Lung (tissue), 12 donors: ENCODE results near the gene CMTR1. TPM values are rescaled to one million over a fixed set of nuclear protein-coding genes. Genes with fewer than 3 reads are reported as not detected.

Experiments
- ATAC-seq: fragments of 200-7000 bp; cut with Tn5 transposase; one replicate; pipeline ENCODE4 v1.9.1; 2020; ENCODE audit warnings: moderate number of reproducible peaks; ENCODE audit not compliant: insufficient read depth, low FRiP score
- DNase-seq, 3 donors: peaks; one replicate each; pipeline ENCODE4 v3.0.0-alpha.2; 2013 to 2017
- H3K27ac ChIP-seq, 2 donors: one replicate each; pipeline ENCODE4 v1.5.1; 2013; ENCODE audit warnings: mild to moderate bottlenecking in 2 of 2, moderate library complexity in 2 of 2, control low read depth in 1 of 2, inconsistent platforms in 1 of 2, low read depth in 1 of 2, low read length in 1 of 2
- H3K27me3 ChIP-seq, 3 donors: one replicate each; pipeline ENCODE4 v1.5.1; 2013; ENCODE audit warnings: low read length in 2 of 3; ENCODE audit not compliant: control insufficient read depth in 3 of 3, insufficient read depth in 3 of 3
- H3K36me3 ChIP-seq, 4 donors: one replicate each; pipeline ENCODE4 v1.5.1; 2013; ENCODE audit warnings: low read length in 4 of 4, mild to moderate bottlenecking in 1 of 4, moderate library complexity in 1 of 4; ENCODE audit not compliant: control insufficient read depth in 4 of 4, insufficient read depth in 4 of 4
- H3K4me1 ChIP-seq, 5 donors: one replicate each; pipeline ENCODE4 v1.5.1; 2013; ENCODE audit warnings: low read length in 5 of 5, mild to moderate bottlenecking in 2 of 5, moderate library complexity in 1 of 5; ENCODE audit not compliant: control insufficient read depth in 5 of 5, insufficient read depth in 5 of 5
- H3K4me3 ChIP-seq: one replicate; pipeline ENCODE4 v1.5.1; 2013; ENCODE audit warnings: mild to moderate bottlenecking, control low read depth, moderate library complexity
- H3K9ac ChIP-seq, 2 donors: one replicate each; pipeline ENCODE4 v1.5.1; 2013; ENCODE audit warnings: low read length in 2 of 2, control low read depth in 1 of 2; ENCODE audit not compliant: insufficient read depth in 1 of 2
- H3K9me3 ChIP-seq, 4 donors: one replicate each; pipeline ENCODE4 v1.5.1; 2013; ENCODE audit warnings: low read length in 3 of 4, mild to moderate bottlenecking in 1 of 4, moderate library complexity in 1 of 4; ENCODE audit not compliant: control insufficient read depth in 4 of 4, insufficient read depth in 3 of 4
- CTCF ChIP-seq: IDR thresholded peaks from 2 replicates; pipeline ENCODE4 v1.5.1; 2012; ENCODE audit warnings: mild to moderate bottlenecking; ENCODE audit errors: control extremely low read depth, extremely low read depth
- WGBS, 2 donors: extraction: QIAGEN DNeasy Blood & Tissue Kit; methylation state at CpG; one replicate each; pipeline ENCODE4 v1.1.7; 2013; 5-methylcytosine and 5-hydroxymethylcytosine counted together
- polyA plus RNA-seq, 2 donors: library from polyadenylated mRNA; stranded (reverse); fragments of 200-250 nt; gene quantifications; one replicate each; pipeline ENCODE4 v1.2.1, GENCODE V29; 2013
- total RNA-seq, 2 donors: library from RNA; depleted of rRNA in 1 of 2; stranded (reverse); fragments of >200 nt in 1 of 2; gene quantifications; one replicate each; pipeline ENCODE4 v1.2.1, GENCODE V29; 2014 to 2021
- donor health status: control.
- donor health status: control.
- donor health status: Bipolar disorder and iron deficiency.
- donor health status: healthy.
- donor health status: DM: yes; HTN: yes; CAD: no.

Gene CMTR1
- total and polyA plus RNA-seq, 4 donors: 18.8 to 39.3 (median 26.6) TPM

GRCh38 chr6:37418722-37419121, 14.3 kb upstream of the CMTR1 start:
- H3K9me3 ChIP-seq: no peaks in the 10 kb centered on the region
- ATAC-seq (no peak), DNase-seq (no peak)
- no peaks in the 10 kb centered on the region for H3K36me3 ChIP-seq
- 77% methylated on average over 5 of the region's 5 CpGs for WGBS, 2 donors
- H3K27ac ChIP-seq: no peak overlapping the region
- no peak for TF ChIP-seq CTCF
- no peak overlapping the region for H3K4me3 ChIP-seq
- H3K27me3 ChIP-seq: no peaks in the 10 kb centered on the region
- H3K9ac ChIP-seq: no peak overlapping the region
- no peaks in the 10 kb centered on the region for H3K4me1 ChIP-seq

GRCh38 chr6:37426058-37426944, 6.7 kb upstream of the CMTR1 start:
- H3K4me1 ChIP-seq: no peaks in the 10 kb centered on the region
- TF ChIP-seq CTCF: no peak
- WGBS, 2 donors: 82 to 88% methylated on average over 4 of the region's 4 CpGs
- no peak overlapping the region for H3K27ac ChIP-seq
- H3K9ac ChIP-seq: no peak overlapping the region
- H3K27me3 ChIP-seq: no peaks in the 10 kb centered on the region
- H3K36me3 ChIP-seq: no peaks in the 10 kb centered on the region
- DNase-seq (no peak), ATAC-seq (no peak)
- H3K4me3 ChIP-seq: no peak overlapping the region
- no peaks in the 10 kb centered on the region for H3K9me3 ChIP-seq

GRCh38 chr6:37426945-37427510, 6.0 kb upstream of the CMTR1 start:
- TF ChIP-seq CTCF: no peak
- ATAC-seq: no peak
- no peaks in the 10 kb centered on the region for H3K9me3 ChIP-seq

More at GRCh38 chr6:37426945-37427510, 6.0 kb upstream of the CMTR1 start:
- DNase-seq: peak in 1 of 3 donors; percentile 0
- 85 to 91% methylated on average over 6 of the region's 6 CpGs for WGBS, 2 donors
- H3K4me3 ChIP-seq: no peak overlapping the region
- H3K27ac ChIP-seq: no peak overlapping the region
- no peaks in the 10 kb centered on the region for H3K4me1 ChIP-seq
- H3K36me3 ChIP-seq: no peaks in the 10 kb centered on the region
- no peak overlapping the region for H3K9ac ChIP-seq
- H3K27me3 ChIP-seq: no peaks in the 10 kb centered on the region
